ENCODE data around the gene MMP12.

- TF ChIP-seq PREB (CRISPR knock-in tag; IDR thresholded peaks at IDR 0.05; ENCODE audit: borderline replicate concordance) (no peak), MLX (CRISPR knock-in tag; IDR thresholded peaks at IDR 0.05) (no peak), OVOL2 (CRISPR knock-in tag; IDR thresholded peaks at IDR 0.05; ENCODE audit: borderline replicate concordance) (no peak), JUN (CRISPR knock-in tag; IDR thresholded peaks at IDR 0.05) (no peak), CTCF (IDR thresholded peaks at IDR 0.05) (no peak), FOXP4 (CRISPR knock-in tag; IDR thresholded peaks at IDR 0.05) (no peak), MAX (CRISPR knock-in tag; IDR thresholded peaks at IDR 0.05) (no peak), ZNF423 (CRISPR knock-in tag; IDR thresholded peaks at IDR 0.05) (no peak)
These were observed 7.7 kb upstream of the MMP12 start for GRCh38 chr11:102882389-102883024.
